ENCODE measurements around the gene CNKSR2.
"Not testable (repeated sequence)": the region's sequence is repeated elsewhere in the genome, so short reads cannot be mapped to it uniquely, and the experiment has no call there.

The CNKSR2 gene

GRCh38 chrX:21457718-21458117 is 83.5 kb downstream of the CNKSR2 start:
- no peak for DNase-seq

- no peak for DNase-seq
Observed at GRCh38 chrX:21469071-21469470, 94.9 kb downstream of the CNKSR2 start.

- DNase-seq = no peak
Observed at GRCh38 chrX:21476909-21477308, 102.7 kb downstream of the CNKSR2 start.

GRCh38 chrX:21479695-21480270 is 105.6 kb downstream of the CNKSR2 start:
- DNase-seq = no peak

GRCh38 chrX:21481761-21482160 is 107.5 kb downstream of the CNKSR2 start:
- no peak for DNase-seq

GRCh38 chrX:21484051-21484450 is 109.8 kb downstream of the CNKSR2 start:
- DNase-seq = not testable (repeated sequence)

GRCh38 chrX:21487832-21488231 is 113.6 kb downstream of the CNKSR2 start:
- DNase-seq = no peak

GRCh38 chrX:21490341-21490740 is 116.1 kb downstream of the CNKSR2 start:
- no peak for DNase-seq

GRCh38 chrX:21493226-21493830 is 119.1 kb downstream of the CNKSR2 start:
- DNase-seq = no peak

GRCh38 chrX:21503593-21503992 is 129.4 kb downstream of the CNKSR2 start:
- DNase-seq = no peak

- no peak for DNase-seq
Observed at GRCh38 chrX:21509912-21510311, 135.7 kb downstream of the CNKSR2 start.

- DNase-seq = no peak
Observed at GRCh38 chrX:21524008-21524407, 149.8 kb downstream of the CNKSR2 start.

GRCh38 chrX:21528076-21528475 is 153.9 kb downstream of the CNKSR2 start:
- DNase-seq = no peak

GRCh38 chrX:21529771-21530170 is 155.6 kb downstream of the CNKSR2 start:
- no peak for DNase-seq

GRCh38 chrX:21544642-21545041 is 170.4 kb downstream of the CNKSR2 start:
- not testable (repeated sequence) for DNase-seq

- no peak for DNase-seq
Observed at GRCh38 chrX:21559417-21559816, 185.2 kb downstream of the CNKSR2 start.

GRCh38 chrX:21565025-21565424 is 190.8 kb downstream of the CNKSR2 start:
- no peak for DNase-seq

- DNase-seq = no peak
Observed at GRCh38 chrX:21574793-21575192, 200.6 kb downstream of the CNKSR2 start.

GRCh38 chrX:21581479-21581878 is 207.3 kb downstream of the CNKSR2 start:
- DNase-seq = no peak

GRCh38 chrX:21586001-21586400 is 211.8 kb downstream of the CNKSR2 start:
- DNase-seq = no peak

- DNase-seq = no peak
Observed at GRCh38 chrX:21590012-21590776, 216.0 kb downstream of the CNKSR2 start.

- no peak for DNase-seq
Observed at GRCh38 chrX:21606002-21606401, 231.8 kb downstream of the CNKSR2 start.

GRCh38 chrX:21610168-21610567 is 235.9 kb downstream of the CNKSR2 start:
- DNase-seq = no peak

GRCh38 chrX:21612154-21612553 is 237.9 kb downstream of the CNKSR2 start:
- no peak for DNase-seq

Measured in stimulated activated CD4-positive, alpha-beta T cell treated with anti-CD3 and anti-CD28 coated beads, Interleukin-12 subunit alpha, Interleukin-12 subunit beta, amount 100 ng/mL, for 4 hours (primary cell).